Fibroblast of skin of left quadriceps (primary cell): Measurements from ENCODE around the gene NKD1.
"Not testable (repeated sequence)": the region's sequence is repeated elsewhere in the genome, so short reads cannot be mapped to it uniquely, and the experiment has no call there.

Source experiments
- DNase-seq, 2 experiments: peaks; one replicate each; pipeline ENCODE4 v3.0.0-alpha.2; 2013; ENCODE audit warnings: low read depth in 2 of 2

NKD1 gene

DNA sequence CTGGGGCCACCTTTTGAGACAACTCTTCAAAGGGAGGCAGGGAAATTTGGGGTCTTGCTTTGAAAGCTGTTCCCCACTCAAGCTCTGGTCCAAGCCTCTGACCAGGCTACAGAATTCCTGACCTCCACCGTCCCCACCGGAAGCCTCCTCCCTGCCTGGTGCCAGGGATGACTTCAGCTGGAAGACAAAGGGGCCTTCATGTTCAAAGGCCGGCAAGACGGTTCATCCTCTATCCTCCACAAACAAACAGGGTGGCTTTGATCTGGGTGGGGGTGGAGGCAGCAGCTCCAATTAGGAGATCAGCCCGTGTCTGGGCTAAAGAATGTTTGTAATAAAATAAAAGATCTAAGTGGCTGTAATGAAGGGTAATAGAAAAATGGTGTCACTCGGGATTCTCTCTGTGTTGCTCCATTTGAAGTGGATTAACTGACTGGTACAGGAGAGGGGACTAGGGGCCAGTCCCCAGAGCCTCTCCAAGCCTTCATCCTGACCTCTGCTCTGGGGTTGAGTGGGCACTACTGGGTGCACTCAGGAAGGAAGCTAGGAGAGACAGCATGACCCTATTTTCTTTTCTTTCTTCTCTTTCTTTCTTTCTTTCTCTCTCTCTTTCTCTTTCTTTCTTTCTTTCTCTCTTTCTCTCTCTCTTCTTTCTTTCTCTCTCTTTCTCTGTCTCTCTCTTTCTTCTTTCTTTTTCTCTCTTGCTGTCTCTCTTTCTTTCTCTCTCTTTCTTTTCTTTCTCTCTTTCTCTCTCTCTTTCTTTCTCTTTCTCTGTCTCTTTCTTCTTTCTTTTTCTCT lies 27.5 kb upstream of the NKD1 start:
- DNase-seq, result no peak

DNA sequence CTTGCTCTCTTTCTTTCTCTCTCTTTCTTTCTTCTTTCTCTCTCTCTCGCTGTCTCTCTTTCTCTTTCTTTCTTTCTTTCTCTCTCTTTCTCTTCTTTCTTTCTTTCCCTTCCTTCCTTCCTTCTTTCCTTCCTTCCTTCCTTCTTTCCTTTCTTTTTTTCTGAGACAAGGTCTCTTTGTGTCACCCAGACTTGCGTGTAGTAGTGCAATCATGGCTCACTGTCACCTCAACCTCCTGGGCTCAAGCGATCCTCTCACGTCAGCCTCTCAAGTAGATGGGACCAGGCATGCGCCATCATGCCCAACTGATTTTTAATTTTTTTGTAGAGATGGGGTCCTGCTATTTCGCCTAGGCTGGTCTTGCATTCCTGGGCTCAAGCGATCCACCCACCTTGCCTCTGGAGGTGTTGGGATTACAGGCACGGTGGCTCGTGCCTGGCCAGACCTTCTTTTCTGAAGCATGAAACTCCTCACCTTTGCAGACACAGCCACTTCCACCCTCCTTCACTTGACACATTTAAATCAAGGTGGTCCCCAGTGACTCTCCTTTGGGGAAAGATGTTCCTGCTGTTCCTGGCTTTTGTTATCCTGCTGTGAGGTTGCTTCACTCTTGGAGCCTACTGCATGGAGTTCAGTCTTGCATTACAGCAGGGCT lies 26.8 kb upstream of the NKD1 start:
- no peak for DNase-seq

DNA sequence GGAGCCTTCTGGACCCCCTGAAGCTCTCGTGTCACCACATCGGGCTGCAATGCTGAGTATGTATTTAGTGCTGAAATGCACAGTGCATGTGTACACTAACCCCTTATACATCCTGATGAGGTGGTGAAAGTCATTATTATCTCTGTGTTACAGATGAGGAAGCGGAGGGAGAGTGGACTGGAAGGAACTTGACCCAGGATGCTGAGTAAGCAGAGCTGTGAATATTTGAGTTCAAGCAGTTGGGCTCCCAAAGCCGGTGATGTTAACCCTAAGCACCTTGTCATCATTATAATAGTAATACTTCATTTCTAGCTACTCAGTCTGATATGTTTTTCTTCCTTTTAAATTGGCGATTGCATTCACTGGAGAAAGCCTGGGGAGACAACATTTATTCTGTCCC lies 25.9 kb upstream of the NKD1 start:
- DNase-seq, result no peak

GRCh38 chr16:50523710-50524109 lies 24.5 kb upstream of the NKD1 start:
- no peak for DNase-seq

DNA sequence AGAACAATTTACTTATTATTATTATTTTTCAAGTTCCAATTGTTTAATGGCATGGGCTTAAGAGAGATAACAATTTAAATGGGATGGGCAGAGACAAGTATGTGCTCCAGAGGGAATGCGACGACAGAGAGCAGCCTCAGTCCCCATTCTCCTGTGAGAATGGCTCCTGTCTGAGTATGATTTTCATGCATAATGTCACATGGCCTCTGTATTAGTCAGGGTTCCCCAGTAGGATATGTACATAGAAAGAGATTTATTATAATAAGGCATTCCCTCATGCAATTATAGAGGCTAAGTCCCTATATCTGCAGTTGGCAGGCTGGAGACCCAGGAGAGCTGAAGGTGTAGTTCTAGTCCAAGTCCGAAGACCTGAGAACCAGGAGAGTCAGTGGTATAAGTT lies 22.9 kb upstream of the NKD1 start:
- DNase-seq, result no peak

DNA sequence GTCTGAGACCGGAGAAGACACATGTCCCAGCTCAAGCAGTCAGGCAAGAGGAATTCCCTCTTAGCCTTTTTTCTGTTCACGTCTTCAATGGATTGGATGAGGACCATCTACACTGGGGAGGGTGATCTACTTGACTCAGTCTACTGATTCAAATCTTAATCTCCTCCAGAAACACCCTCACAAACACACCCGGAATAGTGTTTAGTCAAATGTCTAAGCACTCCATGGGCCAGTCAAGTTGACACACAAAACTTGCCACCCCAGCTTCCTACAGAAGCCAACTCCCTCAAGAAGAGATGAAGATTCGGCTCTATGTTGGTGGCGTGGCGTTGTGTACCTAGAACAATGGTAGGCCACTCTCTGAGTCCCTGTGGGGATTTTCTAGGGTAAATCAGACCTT lies 22.5 kb upstream of the NKD1 start:
- DNase-seq, result no peak

GRCh38 chr16:50526249-50526648 lies 21.9 kb upstream of the NKD1 start:
- no peak for DNase-seq

DNA sequence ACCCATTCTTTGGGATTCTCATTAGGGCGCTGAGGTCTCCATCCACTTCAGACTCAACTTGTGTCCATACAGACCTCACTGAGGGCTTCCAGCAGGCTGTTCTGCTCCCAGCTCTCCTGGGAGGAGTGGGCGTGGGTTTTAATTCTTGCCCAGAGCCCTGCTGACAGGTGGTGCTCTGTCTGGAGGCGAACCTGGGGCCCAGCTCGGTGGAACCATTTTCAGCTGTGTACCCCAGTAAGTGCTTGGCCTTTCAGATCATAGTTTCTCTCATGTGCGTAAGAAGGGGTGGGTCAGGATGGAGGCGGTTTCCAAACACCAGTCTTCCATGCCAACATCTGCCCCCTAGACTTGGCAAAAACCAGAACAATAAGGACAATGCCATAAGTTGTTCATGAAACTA lies 21.4 kb upstream of the NKD1 start:
- no peak for DNase-seq

DNA sequence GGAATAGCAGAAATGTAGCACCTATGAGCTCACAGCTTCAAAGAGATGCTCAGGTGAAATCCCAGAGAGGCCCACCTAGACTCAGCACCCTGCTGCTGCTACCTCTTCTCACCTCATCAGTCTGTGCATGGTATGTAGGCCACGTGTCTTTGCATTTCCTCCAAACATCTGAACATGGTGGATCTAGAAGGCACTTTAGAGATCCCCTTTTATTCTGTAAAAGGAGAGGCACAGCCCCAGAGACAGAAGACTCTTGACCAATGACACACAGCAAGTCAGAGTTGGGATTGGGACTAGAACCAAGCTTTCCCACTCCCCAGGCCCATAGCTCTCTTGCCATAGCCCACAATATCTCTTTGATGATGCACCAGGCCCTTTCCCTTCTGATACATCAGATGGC lies 19.4 kb upstream of the NKD1 start:
- DNase-seq, result no peak

- no peak for DNase-seq
These were observed 18.9 kb upstream of the NKD1 start for GRCh38 chr16:50529334-50529733.

DNA sequence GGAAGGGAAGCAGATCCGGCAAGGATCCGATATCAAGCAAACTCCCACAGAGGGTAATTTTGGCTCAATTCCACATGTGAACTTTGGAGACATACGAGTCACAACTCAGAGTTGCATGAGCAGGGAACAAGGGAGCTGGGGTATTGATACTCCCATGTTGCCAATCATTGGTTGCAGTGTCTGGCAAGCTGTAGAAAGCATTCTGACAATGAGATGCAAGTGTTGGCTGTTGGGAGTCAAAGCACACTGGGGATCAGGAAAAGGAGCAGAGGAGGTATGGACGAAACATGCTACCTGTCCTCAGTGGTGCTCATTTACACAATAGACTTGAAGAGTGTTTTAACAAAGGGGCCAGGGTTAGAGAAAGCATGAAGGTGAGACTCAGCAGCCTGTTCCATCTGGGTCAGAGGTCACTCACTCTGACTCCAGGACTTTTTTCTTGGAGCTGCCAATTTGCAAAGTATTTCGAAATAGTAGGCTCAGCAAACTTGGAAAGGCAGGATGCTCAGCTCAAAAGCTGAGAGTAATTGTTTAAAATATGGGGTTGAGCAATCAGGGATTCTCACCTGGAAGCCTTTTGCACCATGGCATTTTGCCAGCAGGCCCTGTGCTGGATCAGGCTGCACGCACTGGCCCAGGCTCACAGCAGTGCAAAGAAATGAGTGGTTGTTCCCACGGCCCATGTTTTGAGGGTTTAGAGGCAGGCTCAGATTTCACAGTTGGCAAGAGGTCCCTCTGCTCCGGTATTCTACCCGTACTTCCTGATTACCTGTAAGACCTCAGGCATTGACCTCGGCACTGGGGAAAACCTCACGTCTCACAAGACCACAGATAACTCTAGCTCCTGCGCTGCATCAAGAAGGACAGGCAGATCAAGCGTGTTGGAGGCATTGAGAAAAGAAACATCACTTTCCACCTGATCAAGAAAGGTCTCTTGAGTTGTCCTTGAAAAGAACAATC lies 17.6 kb upstream of the NKD1 start:
- DNase-seq, result no peak

DNA sequence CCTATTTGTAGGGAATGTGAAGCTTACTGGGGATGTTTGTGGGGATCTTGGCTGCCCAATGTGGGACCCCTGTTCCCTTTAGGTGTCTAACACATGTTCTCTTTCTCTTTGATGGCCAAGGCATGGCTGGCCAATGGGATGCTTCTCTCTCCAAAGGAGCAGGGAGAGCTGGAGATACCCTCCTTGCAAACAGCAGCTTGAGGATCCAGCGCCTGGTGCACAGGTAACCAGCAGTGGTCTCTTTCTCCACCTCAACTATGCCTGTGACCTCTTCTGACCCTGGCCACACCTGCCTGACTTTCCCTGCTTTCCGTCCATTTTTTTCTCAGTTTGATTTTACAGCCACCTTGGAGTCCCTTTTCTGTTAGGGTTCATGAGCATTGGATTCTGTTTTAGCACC lies 16.8 kb upstream of the NKD1 start:
- DNase-seq, result no peak

DNA sequence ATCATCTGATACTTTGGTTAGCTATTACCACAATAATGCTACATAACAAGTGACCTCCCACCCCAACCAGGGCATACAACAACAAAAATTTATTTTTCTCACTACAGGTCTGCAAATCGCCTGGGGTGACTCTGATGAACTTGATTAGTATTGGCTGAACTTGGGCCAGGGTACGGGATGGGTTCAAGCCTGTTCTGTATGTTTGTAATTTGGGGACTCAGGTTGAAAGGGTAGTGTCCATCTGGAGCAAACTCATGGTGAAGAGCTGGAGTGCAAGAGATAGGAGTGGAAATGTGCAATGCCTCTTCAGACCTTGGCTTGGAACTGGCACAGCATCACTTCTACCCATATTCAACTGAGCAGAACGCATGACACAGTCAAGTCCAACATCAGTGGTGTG lies 16.3 kb upstream of the NKD1 start:
- no peak for DNase-seq

GRCh38 chr16:50532576-50532975 lies 15.6 kb upstream of the NKD1 start:
- DNase-seq, result no peak

DNA sequence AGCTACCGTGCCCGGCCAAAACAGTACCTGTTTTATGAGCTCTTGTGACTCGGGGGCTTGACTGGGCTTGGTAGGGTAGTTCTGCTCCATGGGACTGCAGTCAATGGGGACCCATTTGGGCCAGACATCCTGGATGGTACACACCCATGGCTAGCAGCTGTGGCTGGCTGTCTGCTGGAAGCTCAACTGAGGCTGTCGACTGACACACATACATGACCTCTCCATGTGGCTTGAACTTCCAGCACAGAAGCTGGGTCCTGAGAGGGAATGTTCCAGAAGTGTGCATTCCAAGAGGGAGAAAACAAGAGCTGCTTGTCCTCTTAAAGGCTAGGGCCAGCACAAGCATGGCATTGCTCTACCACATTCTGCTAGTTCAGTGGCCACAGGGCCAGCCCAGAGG lies 14.9 kb upstream of the NKD1 start:
- DNase-seq, result no peak

- DNase-seq, result no peak
These were observed 14.1 kb upstream of the NKD1 start for GRCh38 chr16:50534091-50534490.

- no peak for DNase-seq
These were observed 13.6 kb upstream of the NKD1 start for GRCh38 chr16:50534556-50534955.

GRCh38 chr16:50534958-50535357 lies 13.2 kb upstream of the NKD1 start:
- DNase-seq, result no peak

DNA sequence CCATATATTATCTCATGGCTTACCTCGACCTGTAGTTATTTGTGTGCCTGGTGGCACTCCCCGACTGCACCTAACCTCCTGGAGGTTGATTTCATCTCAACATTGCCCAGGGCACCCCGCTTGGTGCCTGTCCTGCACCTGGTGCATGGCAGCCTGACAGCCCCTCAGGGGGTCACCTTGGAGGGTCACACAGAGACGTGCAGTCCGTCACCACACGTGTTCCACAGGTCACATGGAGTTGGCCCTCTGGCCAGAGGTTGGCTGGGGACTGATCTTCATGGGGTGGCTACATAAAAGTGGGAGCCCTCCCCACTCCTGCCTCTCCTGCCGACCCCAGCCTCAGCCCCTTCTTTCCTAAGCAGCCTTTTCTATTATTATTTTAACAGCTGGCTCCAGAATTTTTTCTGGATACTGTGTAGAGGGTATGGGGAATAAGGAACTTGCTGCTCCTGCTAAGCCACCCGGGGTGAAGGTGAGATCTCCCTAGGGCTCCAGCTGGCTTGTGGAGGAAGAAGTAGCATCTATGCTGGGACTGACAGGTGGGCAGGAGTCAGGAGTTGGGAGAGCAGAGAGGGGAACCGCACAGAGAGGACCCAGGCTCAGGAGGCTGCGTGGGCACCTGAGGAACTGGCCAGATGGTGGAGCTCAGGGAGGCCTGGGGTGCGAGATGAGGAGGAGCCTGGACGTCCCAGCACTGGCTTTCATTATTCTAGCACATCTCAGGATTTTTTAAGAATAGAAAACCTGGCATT lies 12.5 kb upstream of the NKD1 start:
- DNase-seq, result no peak

DNA sequence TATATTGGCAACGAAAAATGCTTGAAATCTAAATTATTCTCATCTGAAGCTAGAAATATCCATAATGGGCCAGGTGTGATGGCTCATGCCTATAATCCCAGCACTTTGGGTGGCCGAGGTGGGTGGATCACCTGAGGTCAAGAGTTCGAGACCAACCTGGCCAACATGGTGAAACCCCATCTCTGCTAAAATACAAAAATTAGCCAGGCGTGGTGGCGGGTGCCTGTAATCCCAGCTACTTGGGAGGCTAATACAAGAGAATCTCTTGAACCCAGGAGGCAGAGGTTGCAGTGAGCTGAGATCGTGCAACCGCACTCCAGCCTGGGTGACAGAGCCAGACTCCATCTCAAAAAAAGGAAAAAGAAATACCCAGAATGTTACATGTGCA lies 11.9 kb upstream of the NKD1 start:
- DNase-seq, result not testable (repeated sequence)

DNA sequence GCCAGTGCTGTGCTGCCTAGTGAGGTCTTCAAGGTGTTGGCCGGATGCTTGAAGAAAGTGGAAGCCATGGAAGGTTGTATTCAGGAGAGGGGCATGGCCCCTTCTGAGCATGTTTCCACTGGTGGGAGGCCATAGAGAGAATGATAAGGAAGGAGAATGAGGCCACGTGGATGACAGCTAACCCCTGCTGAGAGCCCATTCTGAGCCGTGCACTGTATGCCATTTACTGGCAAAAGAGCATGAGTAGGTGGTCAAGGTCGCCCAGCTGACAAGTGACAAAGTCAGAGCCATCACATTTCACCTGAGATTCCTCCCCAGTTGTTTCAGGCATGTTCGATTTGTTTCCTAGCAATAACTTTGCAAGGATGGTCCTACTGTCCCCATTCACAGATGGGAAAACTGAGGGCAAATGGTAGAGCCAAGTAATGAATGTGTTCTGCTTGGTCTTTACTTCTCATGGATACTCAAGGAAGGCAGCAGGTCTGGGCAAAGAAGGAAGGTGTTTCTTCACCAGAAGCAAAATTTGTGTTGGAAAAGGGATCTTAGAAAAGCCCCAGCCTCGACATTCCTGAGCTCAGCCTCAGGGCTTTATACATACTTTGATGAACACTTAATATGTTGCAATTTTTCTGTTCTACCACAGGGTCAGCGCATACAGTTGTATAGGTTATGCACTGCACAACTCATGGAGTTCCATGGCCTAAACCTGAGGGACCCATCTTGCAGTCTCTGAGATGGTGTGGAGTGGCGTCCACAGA lies 10.5 kb upstream of the NKD1 start:
- DNase-seq, result no peak
